RWPE2 (cell line): ENCODE results near the gene LYPD6.

Experiments used
- ATAC-seq: fragments of 200-7000 bp; cut with Tn5 transposase; 3 replicates; pipeline ENCODE4 v1.9.1; 2021; ENCODE audit warnings: low read depth
- DNase-seq: peaks from one replicate; pipeline ENCODE4 v3.0.0-alpha.2; 2020; ENCODE audit warnings: low spot score
- H3K27ac ChIP-seq: fragments of 450-650 bp; 2 replicates; pipeline ENCODE4 v1.5.1; 2017; ENCODE audit warnings: mild to moderate bottlenecking; ENCODE audit not compliant: poor library complexity, severe bottlenecking
- H3K27me3 ChIP-seq: fragments of 250-450 bp; sonication (Bioruptor Pico); 2 replicates; pipeline ENCODE4 v1.5.1; 2021; ENCODE audit warnings: mild to moderate bottlenecking, moderate library complexity; ENCODE audit not compliant: insufficient read depth, poor library complexity, severe bottlenecking
- H3K36me3 ChIP-seq: fragments of 250-450 bp; sonication (Bioruptor Pico); 2 replicates; pipeline ENCODE4 v1.5.1; 2020; ENCODE audit warnings: low read depth, mild to moderate bottlenecking, moderate library complexity
- H3K4me1 ChIP-seq: fragments of 250-450 bp; sonication (Bioruptor Pico); 2 replicates; pipeline ENCODE4 v1.5.1; 2021; ENCODE audit warnings: mild to moderate bottlenecking, moderate library complexity; ENCODE audit not compliant: insufficient read depth, poor library complexity, severe bottlenecking
- H3K4me3 ChIP-seq: fragments of 250-450 bp; sonication (Bioruptor Pico); 2 replicates; pipeline ENCODE4 v1.5.1; 2021; ENCODE audit warnings: mild to moderate bottlenecking, moderate library complexity; ENCODE audit not compliant: severe bottlenecking
- H3K9me3 ChIP-seq: fragments of 250-450 bp; sonication (Bioruptor Pico); 2 replicates; pipeline ENCODE4 v1.5.1; 2021; ENCODE audit warnings: mild to moderate bottlenecking, moderate library complexity; ENCODE audit not compliant: severe bottlenecking
- CTCF ChIP-seq: fragments of 450-650 bp; IDR thresholded peaks from one replicate; pipeline ENCODE4 v1.5.1; 2017; ENCODE audit warnings: mild to moderate bottlenecking, moderate library complexity; ENCODE audit not compliant: poor library complexity, severe bottlenecking

Gene LYPD6

DNA sequence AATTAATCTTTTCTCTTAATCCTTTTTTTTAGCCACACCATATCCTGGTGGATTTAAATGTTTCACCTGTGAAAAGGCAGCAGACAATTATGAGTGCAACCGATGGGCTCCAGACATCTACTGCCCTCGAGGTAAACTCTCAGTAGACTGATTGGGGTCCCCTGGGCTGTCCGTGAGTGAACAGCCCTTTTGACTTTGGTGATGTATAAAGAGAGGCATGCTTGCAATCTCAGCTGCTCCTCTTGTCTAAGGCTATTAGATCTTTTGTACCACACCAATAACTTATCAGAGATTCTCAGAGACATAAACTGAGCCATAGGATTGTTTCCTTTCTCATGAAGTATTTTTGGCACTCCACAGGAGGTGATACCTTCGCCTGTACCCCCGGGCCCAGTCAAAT, 118.6 kb downstream of the LYPD6 start:
- DNase-seq (no peak), ATAC-seq (no peak)
- Histone ChIP-seq H3K36me3 (no peaks in the 10 kb centered on the region), H3K4me1 (no peaks in the 10 kb centered on the region), H3K27me3 (no peaks in the 10 kb centered on the region), H3K4me3 (no peak overlapping the region), H3K27ac (no peak overlapping the region), H3K9me3 (no peaks in the 10 kb centered on the region)
- TF ChIP-seq CTCF, result no peak

DNA sequence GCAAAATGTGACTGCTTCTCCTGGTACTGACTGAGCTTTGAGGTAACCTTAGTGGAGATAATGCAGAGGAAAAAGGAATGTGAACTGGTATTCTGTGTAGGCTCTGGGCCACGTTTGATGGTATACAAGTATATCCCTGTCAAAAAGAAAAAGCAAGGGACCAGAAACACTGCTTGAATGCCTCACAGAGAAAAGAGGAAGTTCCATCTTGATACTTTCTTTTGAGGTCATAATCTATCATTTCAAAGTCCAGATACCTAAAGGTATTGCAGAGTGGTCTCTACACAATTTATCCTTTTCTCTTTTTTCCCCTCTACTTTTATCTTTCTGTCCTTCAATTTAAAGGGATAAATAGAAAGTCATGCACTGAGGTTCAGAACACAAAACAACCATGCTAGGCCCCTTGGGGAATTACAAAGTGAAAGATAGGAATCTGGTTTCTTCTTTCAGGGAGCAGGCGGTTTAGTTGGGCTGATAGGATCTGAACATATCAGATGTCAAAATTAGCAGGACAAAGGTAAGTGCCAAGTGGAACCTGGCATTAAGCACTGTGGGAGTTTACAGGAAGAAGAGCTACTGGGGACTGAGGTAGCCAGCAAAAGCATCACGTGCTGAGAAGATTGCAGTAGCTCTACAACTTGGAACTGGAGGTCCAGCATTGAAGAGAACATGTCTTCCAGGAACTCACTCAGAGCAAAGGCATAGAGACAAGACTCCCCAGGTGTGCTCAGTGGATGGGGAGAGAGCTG, 121.2 kb downstream of the LYPD6 start:
- DNase-seq (no peak), ATAC-seq (no peak)
- Histone ChIP-seq H3K36me3 (no peaks in the 10 kb centered on the region), H3K4me3 (no peak overlapping the region), H3K9me3 (no peaks in the 10 kb centered on the region), H3K27me3 (no peaks in the 10 kb centered on the region), H3K27ac (no peak overlapping the region), H3K4me1 (no peaks in the 10 kb centered on the region)
- no peak for TF ChIP-seq CTCF

- DNase-seq (no peak), ATAC-seq (no peak)
- Histone ChIP-seq H3K4me1 (no peaks in the 10 kb centered on the region), H3K27ac (no peak overlapping the region), H3K9me3 (peaks cover 2% of the 10 kb centered on the region), H3K27me3 (no peaks in the 10 kb centered on the region), H3K4me3 (no peak overlapping the region), H3K36me3 (no peaks in the 10 kb centered on the region)
- no peak for TF ChIP-seq CTCF
These were observed 125.9 kb downstream of the LYPD6 start for GRCh38 chr2:149456285-149456684.

DNA sequence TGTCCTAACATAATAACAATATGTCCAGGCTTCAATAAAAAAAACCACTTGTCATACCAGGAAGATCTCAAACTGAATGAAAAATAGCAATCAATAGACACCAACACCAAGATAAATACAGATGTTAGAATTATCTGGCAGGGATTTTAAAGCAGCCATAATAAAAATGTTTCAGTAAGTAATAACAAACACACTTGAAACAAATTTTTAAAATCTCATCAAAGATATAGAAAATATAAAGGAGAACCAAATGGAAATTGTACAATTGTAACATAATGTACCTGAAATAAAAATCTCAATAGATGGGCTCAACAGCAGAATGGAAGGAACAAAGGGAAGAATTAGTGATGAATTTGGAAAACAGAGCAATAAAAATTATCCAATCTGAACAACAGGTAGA, 128.1 kb downstream of the LYPD6 start:
- Histone ChIP-seq H3K27me3 (no peaks in the 10 kb centered on the region), H3K4me3 (no peak overlapping the region), H3K9me3 (peaks cover 6% of the 10 kb centered on the region), H3K4me1 (no peaks in the 10 kb centered on the region), H3K27ac (no peak overlapping the region), H3K36me3 (no peaks in the 10 kb centered on the region)
- ATAC-seq (no peak), DNase-seq (no peak)
- TF ChIP-seq CTCF, result no peak

DNA sequence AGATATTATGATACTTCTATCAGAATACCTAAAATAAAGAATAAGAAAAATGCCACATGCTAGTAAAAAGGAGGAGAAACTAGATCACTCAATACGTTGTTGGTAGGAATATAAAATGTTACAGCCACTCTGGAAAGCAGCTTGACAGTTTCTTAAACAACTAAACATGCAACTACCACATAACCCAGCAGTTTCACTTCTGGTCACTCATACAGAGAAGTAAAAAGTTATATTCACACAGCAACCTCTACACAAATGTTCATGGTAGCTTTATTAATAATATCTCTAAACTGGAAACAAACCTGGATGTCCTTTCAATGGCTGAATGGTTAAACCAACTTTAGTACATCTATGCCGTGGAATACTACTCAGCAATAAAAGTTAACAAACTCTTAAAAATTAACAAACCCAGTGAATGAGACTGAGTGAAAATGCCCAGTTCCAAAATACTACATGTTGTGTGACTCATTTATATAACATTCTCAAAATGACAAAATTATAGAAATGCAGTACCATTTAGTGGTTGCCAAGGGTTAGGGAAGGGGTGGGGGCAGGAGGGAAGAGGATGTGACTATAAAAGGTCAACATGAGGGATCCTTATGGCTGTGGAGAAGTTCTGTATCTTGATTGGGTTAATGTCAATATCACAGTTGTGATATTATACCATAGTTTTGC, 133.1 kb downstream of the LYPD6 start:
- Histone ChIP-seq H3K4me1 (no peaks in the 10 kb centered on the region), H3K9me3 (peaks cover 4% of the 10 kb centered on the region), H3K27ac (no peak overlapping the region), H3K27me3 (no peaks in the 10 kb centered on the region), H3K36me3 (no peaks in the 10 kb centered on the region), H3K4me3 (no peak overlapping the region)
- ATAC-seq, result no peak
- DNase-seq, result no peak
- TF ChIP-seq CTCF, result no peak
